ENCODE results near the gene GRB10.
"Not testable (repeated sequence)": the region's sequence is repeated elsewhere in the genome, so short reads cannot be mapped to it uniquely, and the experiment has no call there.

Gene GRB10

DNA sequence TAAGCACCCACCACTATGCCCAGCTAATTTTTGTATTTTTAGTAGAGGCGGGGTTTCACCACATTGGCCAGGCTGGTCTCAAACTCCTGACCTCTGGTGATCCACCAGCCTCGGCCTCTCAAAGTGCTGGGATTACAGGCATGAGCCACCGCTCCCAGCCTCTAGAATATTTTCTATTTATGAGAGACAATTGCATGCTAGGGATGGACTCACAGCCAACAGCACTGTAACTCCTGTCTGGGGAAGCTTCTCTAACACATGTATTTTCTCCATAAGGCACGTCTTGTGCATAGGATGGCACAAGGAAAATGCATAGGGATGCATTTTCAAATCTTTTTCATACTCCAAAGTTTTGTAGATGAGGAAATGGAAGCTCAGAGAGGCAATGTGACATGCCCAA lies 237.1 kb downstream of the GRB10 start:
- not testable (repeated sequence) for DNase-seq (ENCODE audit: low read depth)

DNA sequence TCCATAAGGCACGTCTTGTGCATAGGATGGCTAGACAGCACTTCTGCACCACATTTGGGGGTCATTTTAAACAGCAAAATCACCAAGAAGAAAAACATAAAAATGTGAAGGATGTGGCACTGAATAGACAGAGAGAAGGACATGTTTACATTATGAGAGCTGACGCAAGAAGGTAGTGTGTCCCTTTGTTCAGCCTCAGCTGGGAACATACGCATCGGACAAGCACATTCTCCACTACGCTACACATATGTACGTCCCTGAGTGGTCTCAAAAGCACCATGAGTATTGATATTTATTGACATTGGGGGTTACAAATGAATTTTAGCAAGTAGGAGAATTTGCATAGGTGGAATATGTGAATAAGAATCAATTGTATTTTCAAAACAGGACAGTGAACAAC lies 237.7 kb downstream of the GRB10 start:
- no peak for DNase-seq (ENCODE audit: low read depth)

DNA sequence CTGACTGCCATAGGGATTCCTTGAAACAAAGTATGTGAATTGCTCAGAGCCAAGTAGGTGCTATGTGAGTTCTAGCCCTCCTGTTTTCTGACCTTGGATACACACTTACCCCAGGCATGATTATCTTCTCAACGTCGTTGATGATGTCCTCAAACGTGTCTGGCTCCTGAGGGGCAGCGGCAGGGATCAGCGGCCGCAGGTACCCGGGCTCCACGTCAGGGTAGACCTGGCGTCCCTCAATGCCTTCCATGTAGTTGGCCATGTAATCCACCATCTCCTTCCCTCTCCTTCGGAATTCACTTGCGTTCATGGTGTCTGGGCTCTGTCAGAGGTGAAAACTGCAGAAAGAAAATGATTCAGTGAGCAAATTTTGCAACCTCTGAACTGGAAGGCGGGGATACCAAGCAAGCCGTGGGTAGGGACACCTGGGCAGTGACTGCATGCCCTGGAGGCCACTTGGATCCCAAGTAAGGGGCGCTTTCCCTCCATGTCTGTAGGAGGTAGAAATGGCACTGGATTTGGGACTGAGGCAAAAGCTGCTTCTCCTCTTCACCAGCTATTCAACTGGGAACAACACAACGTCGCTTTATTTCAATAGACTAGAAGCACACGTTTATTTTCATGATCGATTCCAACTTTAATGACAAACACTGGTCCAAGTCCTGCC lies 238.8 kb downstream of the GRB10 start:
- DNase-seq (ENCODE audit: low read depth), result no peak

DNA sequence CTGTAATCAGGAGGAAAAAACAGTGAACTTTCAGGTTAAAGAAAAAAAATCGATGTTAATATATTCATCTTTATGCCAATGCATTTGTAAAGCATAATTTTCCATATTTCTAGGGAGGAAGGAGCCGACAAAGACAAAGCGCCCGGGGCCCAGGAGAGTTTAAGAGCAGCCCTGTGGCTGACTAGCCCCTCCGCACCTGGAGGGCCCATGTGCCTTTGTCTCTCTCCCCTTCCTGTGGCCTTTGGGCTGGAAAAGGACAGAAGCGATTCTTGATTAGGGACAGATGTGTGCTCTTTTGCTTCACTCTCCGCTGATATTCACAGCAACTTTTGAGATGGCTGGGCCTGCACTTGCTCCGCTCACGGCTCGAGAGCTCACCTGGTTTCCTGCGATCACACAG lies 240.6 kb downstream of the GRB10 start:
- DNase-seq (ENCODE audit: low read depth), result no peak

DNA sequence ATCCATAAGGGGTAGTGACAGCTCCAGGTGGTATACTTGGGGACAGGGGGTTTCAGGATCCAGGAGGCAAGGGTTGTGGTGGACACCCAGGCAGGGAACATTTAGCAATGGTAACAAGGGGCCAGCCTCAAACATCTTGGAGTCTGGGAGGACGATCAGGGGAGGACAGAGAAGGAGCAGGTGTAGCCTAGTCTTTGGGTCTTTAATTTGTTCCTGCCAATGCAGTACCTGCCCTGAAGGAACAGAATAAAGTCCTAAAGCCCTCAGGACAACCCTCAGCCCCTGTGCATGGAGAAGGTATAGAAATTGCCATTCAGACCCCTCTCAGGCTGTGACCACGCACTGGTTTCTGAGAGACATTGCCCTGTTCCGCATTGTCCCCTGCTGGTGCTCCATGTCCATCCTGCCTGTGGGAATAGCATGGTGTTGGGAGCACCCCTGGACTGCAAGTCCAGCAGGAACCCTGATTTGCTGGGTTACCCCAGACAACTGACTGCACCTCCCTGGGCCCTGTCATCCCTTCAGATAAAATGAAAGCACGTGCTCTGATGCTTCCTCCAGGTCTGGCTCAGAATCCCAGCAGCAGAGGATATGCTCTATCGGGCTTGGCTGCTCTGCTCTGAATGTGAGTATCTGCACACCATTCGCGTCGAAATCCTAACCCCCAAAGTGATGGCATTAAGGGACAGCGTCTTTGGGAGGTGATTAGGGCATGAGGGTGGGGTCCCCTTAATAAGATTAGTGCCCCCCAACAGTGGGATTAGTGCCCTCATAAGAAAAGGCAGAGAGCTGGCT lies 241.7 kb downstream of the GRB10 start:
- no peak for DNase-seq (ENCODE audit: low read depth)

Data from iris pigment epithelial cell (primary cell).